Left ventricle myocardium inferior (tissue), 1 donor: ENCODE measurements around the gene SLC41A3. TPM values are rescaled to one million over a fixed set of nuclear protein-coding genes. Genes with fewer than 3 reads are reported as not detected.

ENCODE experiments used
- DNase-seq: peaks from one replicate; pipeline ENCODE4 v3.0.0-alpha.2; 2020
- H3K27ac ChIP-seq: fragments of 200-600 bp; replicated peaks from 2 replicates; pipeline ENCODE4 v1.8.0; 2021
- H3K27me3 ChIP-seq: fragments of 200-600 bp; 2 replicates; pipeline ENCODE4 v1.8.0; 2021; ENCODE audit warnings: low read depth
- H3K36me3 ChIP-seq: fragments of 200-600 bp; 2 replicates; pipeline ENCODE4 v1.8.0; 2021
- H3K4me1 ChIP-seq: fragments of 200-600 bp; 2 replicates; pipeline ENCODE4 v1.8.0; 2021
- H3K4me3 ChIP-seq: fragments of 200-600 bp; 2 replicates; pipeline ENCODE4 v1.8.0; 2021; ENCODE audit warnings: mild to moderate bottlenecking, moderate library complexity
- H3K9me3 ChIP-seq: fragments of 200-600 bp; replicated peaks from 2 replicates; pipeline ENCODE4 v1.8.0; 2021
- CTCF ChIP-seq: fragments of 200-600 bp; IDR thresholded peaks from 2 replicates; pipeline ENCODE4 v1.8.0; 2021; ENCODE audit warnings: antibody characterized with exemption, mild to moderate bottlenecking, borderline replicate concordance
- intact Hi-C: fragments of 100-400 bp; cut with micrococcal nuclease; formaldehyde crosslinking; loops from one replicate; pipeline ENCODE4 v1.11.0; 2022
- total RNA-seq: library from RNA; stranded (reverse); fragmentation: NEBNext Ultra II Directional; extraction: Animal tissue kit (Norgen Biotek cat#: 25700); gene quantifications from one replicate; pipeline ENCODE4 v1.2.1, GENCODE V29; 2021
- donor health status: DM: no; HTN: yes; CAD: no; lungs with severe emphysema.

The SLC41A3 gene
- total RNA-seq, 1 donor from 2014 or later, result 30.2 TPM

- Histone ChIP-seq H3K4me3 (peak overlapping the region; percentile 88), H3K36me3 (no peaks in the 10 kb centered on the region), H3K4me1 (peaks cover 35% of the 10 kb centered on the region), H3K27ac (peak overlapping the region; percentile 95), H3K27me3 (no peaks in the 10 kb centered on the region), H3K9me3 (no peaks in the 10 kb centered on the region)
- intact Hi-C loops, result no loop called here
- TF ChIP-seq CTCF, result no peak
- no peak for DNase-seq
These were observed 1.4 kb downstream of the SLC41A3 start for GRCh38 chr3:126082362-126083137.

GRCh38 chr3:126081618-126082361, 2.1 kb downstream of the SLC41A3 start:
- no peak overlapping the region for H3K4me3 ChIP-seq
- intact Hi-C loops, result no loop called here
- peak overlapping the region; percentile 95 for H3K27ac ChIP-seq
- H3K9me3 ChIP-seq, result no peaks in the 10 kb centered on the region
- peak; percentile 38 for TF ChIP-seq CTCF
- no peaks in the 10 kb centered on the region for H3K27me3 ChIP-seq
- peaks cover 35% of the 10 kb centered on the region for H3K4me1 ChIP-seq
- no peak for DNase-seq
- no peaks in the 10 kb centered on the region for H3K36me3 ChIP-seq

GRCh38 chr3:126080970-126081369, 3.0 kb downstream of the SLC41A3 start:
- Histone ChIP-seq H3K27ac (no peak overlapping the region), H3K36me3 (no peaks in the 10 kb centered on the region), H3K4me3 (no peak overlapping the region), H3K9me3 (no peaks in the 10 kb centered on the region), H3K27me3 (no peaks in the 10 kb centered on the region), H3K4me1 (peaks cover 35% of the 10 kb centered on the region)
- intact Hi-C loops, result no loop called here
- no peak for DNase-seq
- no peak for TF ChIP-seq CTCF

- Histone ChIP-seq H3K27me3 (no peaks in the 10 kb centered on the region), H3K27ac (no peak overlapping the region), H3K9me3 (peaks cover 8% of the 10 kb centered on the region), H3K4me3 (no peak overlapping the region), H3K4me1 (peaks cover 24% of the 10 kb centered on the region), H3K36me3 (no peaks in the 10 kb centered on the region)
- TF ChIP-seq CTCF, result no peak
- intact Hi-C loops, result no loop called here
- no peak for DNase-seq
These were observed 5.1 kb downstream of the SLC41A3 start for GRCh38 chr3:126078866-126079265.

GRCh38 chr3:126077754-126078153, 6.2 kb downstream of the SLC41A3 start:
- Histone ChIP-seq H3K36me3 (peaks cover 3% of the 10 kb centered on the region), H3K27ac (no peak overlapping the region), H3K27me3 (no peaks in the 10 kb centered on the region), H3K4me3 (no peak overlapping the region), H3K4me1 (peaks cover 14% of the 10 kb centered on the region), H3K9me3 (peaks cover 12% of the 10 kb centered on the region)
- DNase-seq, result no peak
- intact Hi-C loops, result no loop called here
- TF ChIP-seq CTCF, result no peak
